Dermis microvascular lymphatic vessel endothelial cell (primary cell): ENCODE data around the gene CADM1. TPM values are rescaled to one million over a fixed set of nuclear protein-coding genes. Genes with fewer than 3 reads are reported as not detected.

Source experiments
- DNase-seq, 2 donors: peaks; one replicate each; pipeline versions ENCODE4 v3.0.0 to v3.0.0-alpha.2; 2010; ENCODE audit warnings: low read depth in 2 of 2
- total RNA-seq: library from RNA; depleted of rRNA; stranded (reverse); fragments of >200 nt; gene quantifications from 2 replicates; pipeline ENCODE4 v1.2.1, GENCODE V29; 2014

Gene CADM1
- total RNA-seq, 1 donor from 2014 or later, result 0.77 TPM

GRCh38 chr11:115153135-115153534, 351.1 kb downstream of the CADM1 start:
- no peak for DNase-seq

DNA sequence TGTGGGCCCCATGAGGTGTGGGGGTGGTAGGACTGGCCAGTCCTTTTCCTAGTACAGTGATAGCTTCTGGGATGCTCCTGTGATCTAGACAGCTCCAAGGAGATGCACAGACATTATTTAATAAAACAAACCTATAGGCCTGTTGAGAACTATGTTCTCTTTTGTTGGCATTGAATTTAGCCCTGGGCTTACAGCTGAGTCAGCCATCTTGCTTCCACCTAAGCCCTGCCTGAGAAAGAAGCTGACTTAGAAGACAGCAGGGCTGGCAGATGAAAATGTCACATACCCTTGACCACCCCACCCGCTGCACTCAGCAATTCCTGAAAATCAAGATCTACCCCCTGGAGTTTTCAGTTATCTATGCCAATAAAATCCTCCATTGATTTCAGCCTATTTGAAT, 353.2 kb downstream of the CADM1 start:
- no peak for DNase-seq

DNA sequence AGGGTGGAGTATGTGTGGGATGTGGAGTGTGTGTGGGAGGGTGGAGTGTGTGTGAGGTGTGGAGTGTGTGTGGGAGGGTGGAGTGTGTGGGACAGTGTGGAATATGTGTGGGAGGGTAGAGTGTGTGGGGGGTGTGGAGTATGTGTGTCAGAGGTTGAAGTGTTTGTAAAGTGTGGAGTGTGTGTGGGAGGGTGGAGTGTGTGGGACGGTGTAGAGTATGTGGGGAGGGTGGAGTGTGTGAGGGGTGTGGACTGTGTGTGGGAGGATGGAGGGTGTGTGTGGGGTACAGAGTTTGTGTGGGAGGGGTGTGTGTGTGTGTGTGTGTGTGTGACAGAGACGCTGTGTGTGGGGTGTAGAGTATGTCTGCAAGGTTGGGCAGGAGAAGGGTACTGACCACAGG, 355.5 kb downstream of the CADM1 start:
- no peak for DNase-seq

DNA sequence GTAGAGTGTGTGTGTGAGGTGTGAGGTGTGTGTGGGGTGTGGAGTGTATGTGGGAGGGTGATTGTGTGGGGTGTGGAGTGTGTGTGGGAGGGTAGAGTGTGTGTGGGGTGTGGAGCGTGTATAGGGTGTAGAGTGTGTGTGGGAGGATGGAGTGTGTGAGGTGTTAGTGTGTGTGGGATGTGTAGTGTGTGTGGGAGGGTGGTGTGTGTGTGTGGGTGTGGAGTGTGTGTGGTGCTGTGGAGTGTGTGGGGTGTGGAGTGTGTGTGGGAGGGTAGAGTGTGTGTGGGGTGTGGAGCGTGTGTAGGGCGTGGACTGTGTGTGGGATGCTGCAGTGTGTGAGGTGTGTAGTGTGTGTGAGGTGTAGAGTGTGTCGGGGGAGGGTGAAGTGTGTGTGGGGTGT, 356.1 kb downstream of the CADM1 start:
- DNase-seq, result no peak

DNA sequence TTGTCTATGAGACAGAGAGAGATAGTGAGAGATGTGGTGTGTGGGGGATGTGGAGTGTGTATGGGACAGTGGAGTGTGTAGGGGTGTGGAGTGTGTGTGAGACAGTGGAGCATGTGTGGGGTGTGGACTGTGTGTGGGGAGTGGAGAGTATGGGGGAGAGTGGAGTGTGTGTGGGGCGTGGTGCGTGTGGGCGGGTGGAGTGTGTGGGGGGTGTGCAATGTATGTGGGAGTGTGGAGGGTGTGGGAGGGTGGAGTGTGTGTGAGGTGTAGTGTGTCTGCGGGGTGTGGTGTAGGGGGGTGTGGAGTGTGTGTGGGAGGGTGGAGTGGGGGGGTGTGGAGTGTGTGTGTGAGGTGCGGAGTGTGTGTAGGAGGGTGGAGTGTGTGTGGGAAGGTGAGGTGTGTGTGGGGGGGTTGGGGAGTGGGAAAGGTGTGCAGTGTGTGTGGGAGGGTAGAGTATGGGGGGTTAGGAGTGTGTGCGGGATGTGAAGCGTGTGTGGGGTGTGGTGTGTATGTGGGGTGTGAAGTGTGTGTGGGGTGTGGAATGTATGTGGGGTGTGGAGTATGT, 356.9 kb downstream of the CADM1 start:
- DNase-seq, result no peak

GRCh38 chr11:115146425-115146824, 357.8 kb downstream of the CADM1 start:
- DNase-seq, result no peak

GRCh38 chr11:115145324-115145723, 358.9 kb downstream of the CADM1 start:
- DNase-seq, result no peak

DNA sequence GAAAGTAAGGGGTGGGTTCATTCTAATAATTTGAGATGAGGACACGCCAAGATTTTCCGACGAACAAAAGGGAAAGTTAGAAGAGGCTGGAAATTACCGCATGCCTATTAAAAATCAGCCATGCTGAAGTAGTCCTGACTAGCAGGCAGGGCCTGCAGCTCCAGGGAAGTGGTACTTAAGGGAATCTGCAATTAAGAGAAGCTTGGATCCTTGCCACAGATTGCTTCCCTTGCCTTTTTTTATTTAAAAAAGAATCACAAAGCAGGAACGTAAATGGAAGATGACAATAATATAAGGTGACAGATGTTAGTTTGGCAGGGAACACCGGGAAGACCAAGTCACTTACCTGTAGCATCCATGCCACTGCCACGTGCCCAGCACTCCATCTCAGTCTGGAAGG, 359.3 kb downstream of the CADM1 start:
- DNase-seq, result no peak

DNA sequence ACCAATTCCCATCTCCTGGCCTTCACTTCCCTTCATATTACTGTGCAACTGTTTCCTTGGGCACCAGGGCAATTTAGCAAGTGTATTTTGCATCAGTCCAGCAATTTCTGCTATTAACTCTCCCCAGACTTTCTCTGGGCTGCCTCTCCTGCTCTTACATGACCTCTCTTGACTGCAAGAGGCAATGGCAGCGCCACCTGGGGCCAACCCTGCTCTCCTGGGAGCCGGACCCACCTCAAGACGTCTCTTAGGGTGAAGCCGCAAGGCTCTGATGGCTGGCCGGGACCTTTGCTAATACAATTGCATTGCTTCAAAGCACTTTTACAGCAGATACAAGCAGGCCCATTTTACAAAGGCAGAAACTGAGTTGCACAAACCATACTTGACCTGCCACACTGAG, 360.2 kb downstream of the CADM1 start:
- DNase-seq, result no peak

DNA sequence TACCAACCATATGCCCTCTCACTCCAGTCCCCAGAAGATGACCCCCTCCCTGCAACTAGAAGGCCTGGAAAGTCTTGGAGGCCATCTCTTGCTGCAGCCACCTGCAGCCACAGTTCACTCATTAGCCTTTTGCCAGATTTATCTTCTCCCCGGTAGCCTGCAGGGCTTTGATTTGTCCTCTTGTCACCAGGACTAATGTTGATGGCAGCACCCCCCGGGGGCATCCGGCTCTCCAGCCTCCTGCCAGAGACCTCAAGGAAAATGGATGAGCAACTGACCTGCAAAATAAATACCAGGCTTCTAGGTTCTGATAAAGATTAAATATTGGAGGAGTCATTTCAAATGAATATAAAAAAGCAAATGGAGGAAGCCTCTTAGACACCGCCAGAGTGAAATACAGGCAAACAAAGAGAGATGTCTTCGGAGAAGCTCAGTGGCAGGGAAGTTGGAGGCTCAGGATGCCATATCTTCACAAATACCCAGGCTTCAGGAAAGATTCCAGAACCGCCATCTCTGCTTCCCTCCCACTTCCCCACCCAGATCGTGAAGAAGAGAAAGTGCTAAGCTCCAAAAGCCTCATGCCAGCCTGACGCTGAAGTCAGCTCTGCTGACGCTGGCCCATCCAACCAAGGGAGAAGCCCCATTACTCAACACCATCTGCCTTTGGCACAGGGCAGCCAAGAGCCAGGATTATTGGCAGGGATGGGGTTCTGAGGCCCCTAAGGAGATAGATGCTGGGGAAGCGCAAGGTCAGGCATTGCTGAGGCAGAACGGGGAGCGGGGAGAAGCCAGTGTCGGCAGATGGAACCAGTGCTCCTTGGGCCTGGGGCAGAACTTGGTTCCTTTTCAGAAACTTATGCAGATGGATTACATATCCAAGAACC, 362.7 kb downstream of the CADM1 start:
- no peak for DNase-seq

- no peak for DNase-seq
Observed at GRCh38 chr11:115135936-115136335, 368.3 kb downstream of the CADM1 start.

DNA sequence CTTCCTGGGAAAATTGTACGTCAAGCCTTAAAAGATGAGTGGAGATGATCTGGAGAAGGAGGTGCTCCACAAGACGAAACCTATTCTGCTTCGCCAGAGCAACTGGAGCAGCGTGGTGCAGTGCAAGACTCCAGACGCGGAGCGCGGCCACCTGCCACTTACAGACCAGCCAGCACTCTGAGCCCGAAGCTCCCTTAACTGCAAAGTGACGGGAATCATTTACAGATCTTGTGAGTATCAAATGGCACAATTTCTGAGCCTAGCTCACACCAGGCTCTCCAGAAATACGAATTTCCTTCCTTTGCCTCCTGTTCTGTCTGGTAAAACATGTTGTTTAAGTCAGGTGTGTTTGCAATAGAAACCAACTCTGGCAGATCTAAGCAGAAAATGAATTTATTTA, 369.3 kb downstream of the CADM1 start:
- DNase-seq, result no peak

DNA sequence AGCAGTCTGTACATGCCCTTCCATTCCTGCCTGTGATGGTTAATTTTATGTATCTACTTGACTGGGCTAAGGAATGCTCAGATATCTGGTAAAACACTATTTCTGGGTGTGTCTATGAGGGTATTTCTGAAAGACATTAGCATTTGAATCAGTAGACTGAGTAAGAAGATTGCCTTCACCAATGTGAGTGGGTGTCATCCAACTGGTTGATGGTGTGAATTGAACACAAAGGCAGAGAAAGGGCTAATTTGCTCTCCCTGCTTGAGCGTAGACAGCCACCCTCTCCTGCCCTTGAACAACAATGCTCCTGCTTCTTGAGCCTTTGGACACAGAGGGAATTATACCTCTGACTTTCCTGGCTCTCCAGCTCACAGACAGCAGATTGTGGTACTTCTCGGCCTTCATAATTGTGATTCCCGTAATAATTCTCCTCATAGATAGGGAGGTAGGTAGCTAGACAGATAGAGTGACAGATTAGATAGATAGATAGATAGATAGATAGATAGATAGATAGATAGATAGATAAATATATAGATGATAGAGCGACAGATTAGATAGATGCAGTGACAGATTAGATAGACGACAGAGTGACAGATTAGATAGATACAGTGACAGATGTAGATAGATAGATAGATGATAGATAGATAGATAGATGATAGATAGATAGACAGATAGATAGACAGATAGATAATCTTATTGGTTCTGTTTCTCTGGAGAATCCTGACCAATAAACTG, 370.6 kb downstream of the CADM1 start:
- DNase-seq, result no peak

DNA sequence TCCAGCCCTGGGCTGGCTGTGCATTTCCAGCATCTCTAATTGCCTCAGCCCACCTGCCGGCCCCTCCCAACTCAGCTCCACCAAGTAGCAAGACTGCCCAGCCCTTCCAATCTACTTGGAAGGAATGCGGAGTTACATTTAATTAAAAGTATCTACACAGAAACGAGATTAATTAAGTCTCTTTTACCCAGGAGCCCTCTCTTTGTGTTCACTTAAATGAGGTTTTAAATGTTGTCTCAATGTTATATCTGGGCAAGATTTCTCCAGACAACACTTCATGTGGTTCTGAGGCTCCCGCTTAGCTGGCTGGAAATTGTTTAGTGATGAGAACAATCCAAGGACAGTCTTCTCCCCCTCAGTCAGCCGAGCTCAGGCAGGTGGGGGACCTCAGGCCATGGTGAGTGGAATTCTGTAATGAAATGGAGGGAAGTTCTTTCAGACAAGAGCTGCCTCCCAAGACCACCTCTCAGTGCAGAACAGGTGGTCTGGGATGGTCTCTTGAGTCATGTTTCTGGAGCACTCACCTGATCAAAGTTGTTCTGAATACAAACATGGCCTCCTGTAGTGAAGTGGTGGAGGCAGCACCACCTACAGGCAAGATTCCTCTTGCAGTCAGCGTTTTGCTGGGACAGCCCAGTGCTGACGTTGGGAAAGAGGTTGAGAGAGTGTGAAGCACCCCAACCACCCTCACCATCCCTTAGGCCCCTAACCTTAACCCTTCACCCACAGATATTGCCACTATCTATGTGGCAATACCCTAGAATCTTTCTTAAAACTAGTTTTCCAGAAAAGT, 371.6 kb downstream of the CADM1 start:
- DNase-seq, result no peak

DNA sequence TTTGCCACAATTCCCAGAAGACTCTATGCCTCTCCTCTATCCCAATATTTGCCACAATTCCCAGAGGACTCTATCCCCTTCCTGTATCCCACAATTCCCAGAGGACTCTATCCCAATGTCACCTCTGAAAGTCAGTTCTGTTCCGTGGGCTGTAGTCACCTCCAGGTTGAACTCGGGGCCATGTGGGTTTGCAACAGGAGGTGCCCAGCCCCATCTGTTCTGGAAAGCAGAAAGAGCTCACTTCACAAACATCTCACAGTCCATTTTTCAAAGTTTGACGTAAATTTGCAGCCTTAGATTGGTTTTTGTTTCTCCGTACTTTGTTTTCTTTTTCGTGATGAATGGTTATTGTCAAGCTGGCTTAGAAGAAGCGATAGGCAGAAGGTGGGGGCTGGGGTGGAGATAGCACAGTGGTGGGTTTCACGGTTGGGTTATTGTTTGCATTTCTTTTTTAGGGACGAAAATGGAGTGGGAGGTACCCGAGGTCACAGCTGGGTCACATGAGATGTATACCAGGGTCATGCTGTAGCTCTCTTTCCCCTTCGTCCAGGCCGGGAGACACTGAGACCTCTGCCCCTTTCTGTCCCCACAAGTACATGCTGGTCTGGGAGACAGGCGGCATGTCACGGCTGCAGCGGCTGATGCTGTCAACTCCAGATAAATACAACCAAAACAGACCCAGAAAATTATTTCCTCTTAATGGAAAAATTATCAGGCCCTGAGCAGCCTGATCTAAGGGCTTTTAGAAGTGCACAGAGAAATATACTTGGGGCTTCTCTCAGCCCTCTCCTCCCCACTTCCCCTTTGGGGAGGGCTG, 374.5 kb downstream of the CADM1 start:
- DNase-seq, result no peak

GRCh38 chr11:115128226-115128625, 376.0 kb downstream of the CADM1 start:
- no peak for DNase-seq

DNA sequence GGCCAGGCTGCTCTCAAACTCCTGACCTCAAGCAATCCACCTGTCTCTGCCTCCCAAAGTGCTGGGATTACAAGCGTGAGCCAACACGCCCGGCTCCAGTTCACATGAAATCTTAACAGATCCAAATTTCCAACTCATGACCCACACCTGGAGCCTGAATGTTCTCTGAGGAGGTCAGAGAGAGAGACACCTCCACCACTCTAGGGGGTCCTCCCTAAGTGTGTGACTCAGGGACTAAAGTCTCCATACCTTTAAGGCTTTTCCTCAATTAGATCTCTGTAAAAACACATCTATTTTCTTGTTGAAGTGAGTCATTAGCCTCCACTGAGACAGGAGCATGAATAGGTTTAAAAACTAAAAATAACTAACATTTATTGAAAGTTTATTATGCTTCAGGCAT, 376.4 kb downstream of the CADM1 start:
- DNase-seq, result no peak

- no peak for DNase-seq
Observed at GRCh38 chr11:115126515-115127208, 377.6 kb downstream of the CADM1 start.

DNA sequence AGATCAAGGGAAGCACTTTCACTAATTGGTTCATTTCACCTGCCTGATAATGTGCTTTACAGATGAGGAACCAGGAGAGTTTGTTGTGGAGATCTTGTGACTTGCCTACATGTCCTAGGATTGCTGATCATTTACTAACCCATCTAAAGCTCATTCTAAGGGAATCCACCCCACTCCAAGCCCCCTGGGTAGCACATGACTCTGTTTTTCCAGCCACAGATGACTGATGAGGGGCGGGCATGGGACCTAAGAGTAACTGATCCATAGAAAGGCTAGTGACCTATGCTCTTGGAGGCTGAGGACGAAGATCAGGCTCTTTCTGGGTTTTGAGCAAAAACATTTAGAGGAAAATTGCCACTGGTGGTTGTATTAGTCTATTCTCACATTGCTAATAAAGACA, 378.1 kb downstream of the CADM1 start:
- no peak for DNase-seq

GRCh38 chr11:115124786-115125185, 379.4 kb downstream of the CADM1 start:
- no peak for DNase-seq
